Duodenal mucosa (tissue), 2 donors: Measurements from ENCODE around the gene PDE11A.
A peak's percentile ranks its signal among the peaks of the same experiment; 100 is the strongest.

ENCODE experiments used
- H3K27ac ChIP-seq: one replicate; pipeline ENCODE4 v1.7.0; 2013; ENCODE audit warnings: low read depth, low read length
- H3K27me3 ChIP-seq, 2 donors: one replicate each; pipeline ENCODE4 v1.7.0; 2013; ENCODE audit warnings: low read length in 2 of 2, control low read depth in 1 of 2; ENCODE audit not compliant: insufficient read depth in 2 of 2, control insufficient read depth in 1 of 2
- H3K36me3 ChIP-seq, 2 donors: one replicate each; pipeline ENCODE4 v1.7.0; 2013; ENCODE audit warnings: low read length in 2 of 2, control low read depth in 1 of 2; ENCODE audit not compliant: insufficient read depth in 2 of 2, control insufficient read depth in 1 of 2
- H3K4me1 ChIP-seq, 2 donors: one replicate each; pipeline ENCODE4 v1.7.0; 2013; ENCODE audit warnings: low read length in 2 of 2, control low read depth in 1 of 2; ENCODE audit not compliant: insufficient read depth in 2 of 2, control insufficient read depth in 1 of 2
- H3K4me3 ChIP-seq, 2 donors: one replicate each; pipeline ENCODE4 v1.7.0; 2013; ENCODE audit warnings: low read length in 2 of 2, low read depth in 1 of 2
- H3K9ac ChIP-seq, 2 donors: one replicate each; pipeline ENCODE4 v1.7.0; 2013; ENCODE audit warnings: low read length in 2 of 2, low read depth in 1 of 2
- H3K9me3 ChIP-seq, 2 donors: one replicate each; pipeline ENCODE4 v1.7.0; 2013; ENCODE audit warnings: low read length in 2 of 2, control low read depth in 1 of 2; ENCODE audit not compliant: control insufficient read depth in 1 of 2

The PDE11A gene

DNA sequence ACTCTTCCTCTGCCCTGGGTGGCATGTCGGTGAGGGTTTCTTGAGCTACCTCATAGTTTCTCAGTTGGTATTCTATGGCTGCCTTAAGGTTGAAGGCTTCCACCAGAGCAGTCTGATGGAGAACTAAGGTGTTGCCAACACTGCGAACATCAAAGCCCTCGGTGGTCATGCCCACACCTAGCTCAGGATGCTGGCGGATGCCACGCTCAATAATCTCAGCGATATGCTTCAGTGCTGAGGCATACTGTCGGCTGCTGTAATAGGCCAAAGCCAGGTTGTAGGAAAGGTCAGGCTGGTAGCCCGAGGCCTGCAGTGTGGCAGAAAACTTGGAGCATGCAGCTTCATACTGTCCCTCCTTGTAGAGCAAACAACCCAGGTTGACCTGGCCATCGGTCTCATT lies 454.7 kb downstream of the PDE11A start:
- no peaks in the 10 kb centered on the region for H3K27me3 ChIP-seq
- H3K4me1 ChIP-seq, result peaks cover 4 to 7% of the 10 kb centered on the region in 2 donors
- no peaks in the 10 kb centered on the region for H3K9me3 ChIP-seq
- H3K27ac ChIP-seq, result no peak overlapping the region
- peak overlapping the region; percentile 94 to 98 for H3K4me3 ChIP-seq
- H3K9ac ChIP-seq, result peak overlapping the region in 1 of 2 donors; percentile 96
- H3K36me3 ChIP-seq, result no peaks in the 10 kb centered on the region

DNA sequence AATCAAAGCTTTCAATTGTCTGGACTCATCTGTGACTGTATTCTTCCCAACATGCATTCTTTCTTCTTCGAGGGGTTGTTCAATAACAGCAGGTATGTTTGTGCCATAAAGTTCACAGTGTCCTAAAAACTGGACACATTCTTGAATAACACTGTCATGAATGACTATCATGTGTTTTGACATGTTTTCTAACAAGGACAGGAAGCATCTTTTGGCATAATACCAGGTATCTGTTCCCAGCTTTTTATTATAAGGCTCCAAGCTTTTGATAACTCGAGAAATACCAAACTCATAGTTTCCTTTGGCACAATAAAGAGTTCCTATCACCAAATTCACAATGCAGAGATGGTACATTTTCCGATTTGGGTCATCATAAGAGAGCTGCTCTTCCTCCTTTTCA lies 455.8 kb downstream of the PDE11A start:
- Histone ChIP-seq H3K27me3 (no peaks in the 10 kb centered on the region), H3K36me3 (no peaks in the 10 kb centered on the region), H3K4me1 (peaks cover 4 to 7% of the 10 kb centered on the region in 2 donors), H3K4me3 (no peak overlapping the region), H3K9me3 (no peaks in the 10 kb centered on the region), H3K9ac (no peak overlapping the region), H3K27ac (no peak overlapping the region)

DNA sequence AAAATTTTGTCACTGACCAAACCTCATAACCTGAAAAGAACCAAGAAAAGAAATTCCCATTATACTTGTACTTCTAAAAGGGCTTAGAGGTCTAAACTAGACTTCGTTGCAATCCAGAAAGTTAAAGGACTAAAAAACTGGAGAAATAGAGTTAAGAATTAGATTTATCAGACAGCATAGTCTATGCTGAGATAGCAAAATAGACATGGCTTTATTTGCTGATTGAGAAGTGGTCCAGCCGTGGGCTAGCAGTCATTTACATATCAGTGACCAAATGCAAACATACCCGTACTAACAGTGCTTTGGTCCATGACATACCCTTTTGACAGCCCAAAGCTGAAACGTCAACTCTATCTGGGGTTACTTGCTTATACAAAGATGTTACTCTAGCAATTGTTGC lies 456.5 kb downstream of the PDE11A start:
- Histone ChIP-seq H3K4me3 (no peak overlapping the region), H3K36me3 (no peaks in the 10 kb centered on the region), H3K27ac (no peak overlapping the region), H3K9ac (no peak overlapping the region), H3K4me1 (peaks cover 4 to 7% of the 10 kb centered on the region in 2 donors), H3K9me3 (no peaks in the 10 kb centered on the region), H3K27me3 (no peaks in the 10 kb centered on the region)

DNA sequence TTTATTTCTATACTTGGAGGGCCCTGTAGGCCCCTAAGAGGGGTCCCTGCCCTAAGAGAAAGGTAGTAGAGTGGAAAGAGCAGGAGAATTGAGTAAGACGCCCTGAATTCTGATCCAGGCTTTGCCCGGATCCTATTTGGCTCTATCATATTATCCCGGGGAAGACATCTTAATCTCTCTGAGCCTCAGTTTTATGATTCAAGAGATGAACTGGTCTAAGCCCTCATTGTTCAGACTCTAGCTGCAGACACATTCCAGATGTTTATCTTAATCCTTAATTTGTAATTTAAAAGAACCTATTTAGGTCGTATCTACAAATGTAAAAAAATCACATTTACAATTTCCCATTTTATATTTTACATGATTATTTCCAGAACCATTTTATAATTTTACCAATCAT lies 459.9 kb downstream of the PDE11A start:
- H3K4me1 ChIP-seq, result no peaks in the 10 kb centered on the region
- no peak overlapping the region for H3K9ac ChIP-seq
- H3K9me3 ChIP-seq, result no peaks in the 10 kb centered on the region
- no peaks in the 10 kb centered on the region for H3K27me3 ChIP-seq
- no peak overlapping the region for H3K27ac ChIP-seq
- no peaks in the 10 kb centered on the region for H3K36me3 ChIP-seq
- H3K4me3 ChIP-seq, result no peak overlapping the region

DNA sequence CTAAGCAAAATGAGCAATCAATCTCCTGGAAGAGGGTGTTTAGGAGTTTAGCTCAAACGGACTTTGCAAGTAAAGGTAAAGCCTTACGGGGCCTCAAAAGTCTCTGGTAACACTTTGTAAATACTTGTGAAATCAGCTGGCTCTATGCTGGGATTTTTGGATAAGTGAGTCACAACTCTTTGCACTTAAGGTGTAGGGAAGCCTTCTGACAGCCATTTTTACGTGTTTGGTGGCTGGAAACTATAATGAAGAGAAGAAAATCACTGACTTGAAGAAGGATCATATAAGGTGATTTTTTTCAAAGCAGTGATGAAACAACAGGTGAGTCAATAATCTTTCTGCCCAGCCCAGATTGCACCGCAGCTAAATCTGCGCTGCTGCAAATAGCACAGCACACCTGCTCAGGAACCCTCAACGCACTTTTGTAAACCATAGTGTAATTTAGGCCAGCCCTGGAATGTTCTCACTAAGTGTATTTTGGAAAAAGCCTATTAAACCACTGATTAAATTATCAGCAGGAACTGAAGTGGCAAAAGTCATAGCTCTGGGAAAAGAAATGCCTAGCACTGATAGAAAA lies 461.2 kb downstream of the PDE11A start:
- Histone ChIP-seq H3K36me3 (no peaks in the 10 kb centered on the region), H3K9ac (no peak overlapping the region), H3K4me3 (no peak overlapping the region), H3K27me3 (no peaks in the 10 kb centered on the region), H3K4me1 (no peaks in the 10 kb centered on the region), H3K27ac (no peak overlapping the region), H3K9me3 (no peaks in the 10 kb centered on the region)

DNA sequence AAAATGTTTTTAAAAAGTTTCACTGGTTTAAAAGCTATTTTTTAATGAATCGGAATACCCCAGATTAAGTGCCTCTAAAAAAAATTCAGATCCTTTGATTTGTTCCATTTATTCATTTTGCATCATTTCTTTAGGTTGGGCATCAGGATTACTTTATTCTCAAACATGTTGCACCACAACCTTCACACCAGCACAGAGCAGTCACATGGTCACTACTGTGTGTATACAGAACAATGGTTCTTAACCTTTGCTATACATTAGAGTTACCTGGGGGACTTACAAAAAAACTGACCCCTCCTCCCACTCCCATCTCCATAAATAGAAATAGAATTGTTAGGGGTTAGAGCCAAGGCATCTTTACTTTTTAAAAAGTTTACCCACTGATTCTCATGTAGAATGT lies 461.8 kb downstream of the PDE11A start:
- Histone ChIP-seq H3K36me3 (no peaks in the 10 kb centered on the region), H3K27ac (no peak overlapping the region), H3K27me3 (no peaks in the 10 kb centered on the region), H3K9ac (no peak overlapping the region), H3K9me3 (no peaks in the 10 kb centered on the region), H3K4me1 (no peaks in the 10 kb centered on the region), H3K4me3 (no peak overlapping the region)

DNA sequence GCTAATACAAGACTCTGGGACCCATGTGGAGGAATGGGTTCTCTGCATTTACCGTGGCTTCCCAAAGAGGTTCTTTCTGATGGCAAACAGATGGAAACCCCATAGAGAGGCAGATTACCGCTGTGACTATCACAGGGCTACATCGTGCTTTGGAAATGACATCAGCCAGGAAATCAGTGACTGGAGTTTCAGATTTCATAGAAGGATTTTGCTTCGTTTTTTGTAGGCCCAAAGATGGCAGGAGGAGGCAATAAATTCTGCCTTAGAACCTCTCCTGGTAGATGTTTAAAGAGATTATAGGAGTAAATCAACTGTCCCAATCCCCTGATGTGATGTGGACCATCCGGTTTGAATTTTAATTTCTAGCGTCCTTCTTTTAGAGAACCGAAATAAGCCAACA lies 465.9 kb downstream of the PDE11A start:
- Histone ChIP-seq H3K4me1 (peaks cover 5 to 6% of the 10 kb centered on the region in 2 donors), H3K36me3 (no peaks in the 10 kb centered on the region), H3K4me3 (no peak overlapping the region), H3K9me3 (no peaks in the 10 kb centered on the region), H3K27me3 (no peaks in the 10 kb centered on the region), H3K27ac (no peak overlapping the region), H3K9ac (no peak overlapping the region)

DNA sequence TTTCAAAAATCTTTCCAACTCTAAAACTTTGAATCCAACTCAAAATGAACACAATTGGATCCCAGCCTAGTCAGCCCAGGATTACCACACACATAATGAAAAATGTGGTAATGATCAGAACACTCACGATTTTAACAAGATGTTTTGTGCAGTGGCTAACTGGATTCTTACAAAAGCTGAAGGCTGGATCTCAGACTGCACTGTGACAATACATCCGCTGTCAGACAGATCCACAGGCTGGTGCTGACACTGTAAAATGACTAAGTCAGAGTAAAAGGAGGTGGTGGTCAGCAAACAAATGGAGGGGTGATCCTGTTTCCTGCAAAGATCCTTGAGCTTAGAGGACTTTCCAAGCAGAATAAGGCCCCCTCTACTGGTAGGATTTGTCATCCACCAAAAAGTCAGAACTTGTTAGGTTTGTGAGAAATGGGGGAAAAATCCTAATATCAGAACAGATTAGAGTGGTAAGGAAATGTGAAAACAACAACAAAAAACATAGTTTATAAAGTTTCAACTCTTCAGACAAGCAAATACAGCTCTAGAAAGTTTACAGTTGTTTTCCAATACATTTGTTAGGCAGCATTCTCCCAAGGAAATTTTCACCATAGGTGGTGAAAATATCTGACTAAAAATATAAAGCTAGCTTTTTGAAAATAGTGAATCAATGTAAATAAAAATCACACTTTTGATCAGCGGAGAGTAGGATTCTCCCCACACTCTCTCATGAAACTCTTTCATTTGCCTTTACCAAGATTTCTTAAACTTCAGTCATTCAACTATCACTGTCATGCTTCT lies 468.1 kb downstream of the PDE11A start:
- Histone ChIP-seq H3K4me3 (no peak overlapping the region), H3K27me3 (no peaks in the 10 kb centered on the region), H3K27ac (no peak overlapping the region), H3K9me3 (no peaks in the 10 kb centered on the region), H3K36me3 (no peaks in the 10 kb centered on the region), H3K9ac (no peak overlapping the region), H3K4me1 (peaks cover 5 to 6% of the 10 kb centered on the region in 2 donors)

DNA sequence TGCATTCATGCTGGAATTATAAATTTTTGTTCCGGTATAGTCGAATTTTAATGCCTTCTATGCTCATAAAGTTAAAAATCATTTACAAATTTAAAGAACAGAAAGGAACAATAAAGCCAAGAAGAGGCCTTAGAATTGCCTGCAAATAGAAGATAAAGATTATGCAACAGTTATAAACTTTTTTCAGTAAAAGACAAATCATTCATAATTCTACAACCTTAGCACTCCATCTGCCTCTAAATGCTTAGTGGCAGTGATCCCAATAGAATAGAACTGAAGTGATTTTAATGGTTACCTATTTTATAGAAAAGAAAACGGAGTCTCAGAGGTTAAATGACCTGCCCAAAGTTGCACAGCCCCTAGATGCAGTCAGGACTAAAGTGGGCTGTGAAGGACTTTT lies 468.8 kb downstream of the PDE11A start:
- no peak overlapping the region for H3K27ac ChIP-seq

DNA sequence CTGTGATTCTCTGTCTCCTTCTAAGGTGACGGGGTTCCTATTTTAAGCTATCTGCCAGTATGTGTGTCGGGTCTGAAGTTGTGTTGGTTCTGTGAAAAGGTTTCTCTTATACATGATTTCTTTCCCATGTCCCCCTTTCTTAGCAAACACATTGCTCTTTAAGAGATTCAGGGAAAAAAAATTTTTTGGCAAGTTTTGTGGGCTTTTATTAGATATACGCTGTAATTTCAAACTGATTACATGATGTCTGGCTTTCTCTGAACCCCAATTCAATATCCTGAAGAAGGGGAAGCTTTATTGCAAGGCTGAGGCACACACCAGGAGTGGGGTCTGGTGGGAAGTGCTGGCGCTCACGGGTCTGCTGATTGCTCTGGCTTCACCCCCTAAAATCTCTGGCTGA lies 469.4 kb downstream of the PDE11A start:
- H3K36me3 ChIP-seq, result no peaks in the 10 kb centered on the region
- peaks cover 5 to 10% of the 10 kb centered on the region in 2 donors for H3K4me1 ChIP-seq
- no peaks in the 10 kb centered on the region for H3K9me3 ChIP-seq
- no peak overlapping the region for H3K9ac ChIP-seq
- H3K4me3 ChIP-seq, result no peak overlapping the region
- no peaks in the 10 kb centered on the region for H3K27me3 ChIP-seq
- no peak overlapping the region for H3K27ac ChIP-seq

More for the DNA sequence above, 468.8 kb downstream of the PDE11A start:
- Histone ChIP-seq H3K9ac (no peak overlapping the region), H3K27me3 (no peaks in the 10 kb centered on the region), H3K4me1 (peaks cover 5 to 9% of the 10 kb centered on the region in 2 donors), H3K36me3 (no peaks in the 10 kb centered on the region), H3K4me3 (no peak overlapping the region), H3K9me3 (no peaks in the 10 kb centered on the region)
